Putamen (tissue), 1 donor: ENCODE data around the gene PID1.

Source experiments
- DNase-seq: peaks from one replicate; pipeline ENCODE4 v3.0.0-alpha.2; 2016; ENCODE audit warnings: low spot score

Gene PID1

DNA sequence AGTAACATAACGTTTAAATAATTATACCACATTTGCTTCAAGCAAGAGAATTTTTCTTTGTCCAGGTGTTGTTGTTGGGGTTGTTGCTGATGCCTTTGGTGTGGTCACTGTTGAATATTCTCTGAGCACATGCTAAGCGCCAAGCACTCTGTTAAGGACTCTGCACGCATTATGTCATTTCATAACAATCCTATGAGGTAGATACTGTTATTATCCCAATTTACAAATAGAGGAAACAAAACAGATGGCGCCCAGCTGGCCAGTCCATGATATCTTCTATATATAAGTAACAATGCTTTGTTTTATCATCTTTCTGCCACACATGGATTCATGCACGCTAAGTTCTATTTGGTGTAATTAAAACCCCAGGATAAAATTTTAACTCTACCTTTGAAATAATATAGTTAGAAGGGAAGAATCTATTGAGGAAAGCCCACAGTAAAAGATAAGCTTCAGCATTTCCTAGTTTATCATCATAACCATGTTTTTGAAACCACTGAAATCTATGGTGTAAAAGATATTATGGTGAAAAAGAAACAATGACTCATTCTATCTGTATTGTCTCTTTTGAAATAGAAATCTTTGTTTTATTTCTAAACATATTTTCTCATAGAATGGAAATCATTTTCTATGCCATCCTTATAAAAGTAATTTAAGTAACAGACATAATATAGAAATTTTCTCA, 199.7 kb downstream of the PID1 start:
- no peak for DNase-seq

GRCh38 chr2:229066121-229066715, 204.9 kb downstream of the PID1 start:
- no peak for DNase-seq

DNA sequence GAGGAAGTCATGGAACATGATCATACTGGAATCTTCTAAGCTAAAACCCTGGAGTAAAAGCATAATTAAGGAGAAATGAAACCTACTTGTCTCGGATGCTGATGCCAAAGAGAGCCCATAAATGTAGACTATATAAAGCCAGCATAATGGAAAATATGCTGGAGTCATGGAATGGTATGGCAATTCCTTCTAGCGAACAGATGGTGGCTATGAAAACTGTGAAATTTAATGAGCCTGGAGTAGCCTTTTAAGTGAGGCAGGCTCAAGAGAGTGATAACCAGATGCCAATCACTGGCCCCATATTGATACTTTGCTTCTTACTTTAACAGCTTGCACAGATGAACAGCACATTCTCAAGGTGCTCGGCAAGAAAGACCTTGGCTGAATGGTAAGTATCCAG, 206.3 kb downstream of the PID1 start:
- DNase-seq: no peak

GRCh38 chr2:229060147-229060546, 210.9 kb downstream of the PID1 start:
- DNase-seq: no peak

DNA sequence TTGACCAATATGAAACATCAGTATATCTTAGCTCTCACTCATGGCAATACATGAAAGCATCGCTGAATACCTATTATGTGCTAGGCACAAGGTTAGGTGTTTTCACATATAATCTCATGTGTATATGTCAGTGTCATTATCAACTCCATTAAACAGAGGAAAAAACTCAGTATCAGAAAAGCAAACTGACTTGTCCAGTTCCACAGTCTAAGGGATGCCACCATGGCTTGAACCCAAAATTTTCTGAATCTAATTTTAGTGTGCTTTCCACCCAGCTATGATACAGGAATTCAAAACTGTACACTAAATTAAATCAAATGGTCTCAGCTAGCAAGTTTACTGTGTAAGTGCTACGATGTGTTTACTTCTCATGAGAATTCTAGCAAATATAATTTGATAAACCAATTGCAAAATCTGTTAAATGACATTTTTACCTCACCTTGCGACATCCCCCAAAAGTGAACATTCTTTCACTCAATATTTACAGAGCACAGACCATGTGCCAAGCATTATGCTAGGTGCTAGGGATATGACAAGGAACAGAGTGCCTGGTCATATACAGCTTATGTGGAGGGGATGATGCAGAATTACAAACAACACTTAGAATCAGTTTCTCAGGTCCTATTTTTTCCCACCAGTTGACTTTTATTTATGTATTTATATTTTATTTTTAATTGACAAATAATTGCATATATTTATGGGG, 211.6 kb downstream of the PID1 start:
- DNase-seq: no peak

- DNase-seq: no peak
These were observed 213.0 kb downstream of the PID1 start for GRCh38 chr2:229057976-229058553.

DNA sequence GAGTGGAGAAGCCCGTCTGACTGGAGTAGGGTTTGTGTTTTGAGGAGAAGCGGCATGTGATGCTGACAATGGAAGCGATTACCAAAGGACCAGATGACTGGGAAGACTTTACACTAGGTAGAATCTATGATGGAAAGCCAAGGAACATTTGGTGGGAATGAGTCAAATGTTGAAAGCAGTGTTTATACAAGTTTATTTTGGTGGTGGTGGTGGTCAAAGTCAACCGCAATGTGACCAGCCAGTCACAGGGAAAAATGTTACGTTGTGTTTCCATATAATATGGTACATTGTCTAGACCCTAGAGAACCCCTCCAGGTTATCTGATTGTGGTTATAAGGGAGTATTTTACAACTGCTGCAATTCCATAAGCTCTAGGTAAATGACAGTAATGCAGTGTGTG, 216.8 kb downstream of the PID1 start:
- no peak for DNase-seq

GRCh38 chr2:229051798-229052197, 219.3 kb downstream of the PID1 start:
- no peak for DNase-seq

DNA sequence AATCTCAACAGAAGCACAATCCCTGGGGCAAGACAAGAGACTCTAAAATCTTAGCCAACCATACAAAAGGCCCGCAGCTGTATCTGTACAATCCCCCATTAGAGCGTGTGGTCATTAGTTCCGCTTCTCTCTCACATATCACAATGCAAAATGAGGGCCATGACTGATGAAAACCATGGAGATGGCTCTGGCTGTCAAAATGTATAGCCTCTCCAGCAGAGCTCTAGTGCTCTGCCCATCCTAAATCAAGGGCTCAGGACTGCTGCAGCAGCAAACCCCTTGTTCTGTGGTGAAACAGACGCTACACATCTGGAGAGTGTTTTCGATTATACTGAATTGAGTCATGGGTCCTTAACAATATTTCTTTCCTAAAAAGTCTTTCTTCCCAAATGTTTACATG, 221.0 kb downstream of the PID1 start:
- no peak for DNase-seq

DNA sequence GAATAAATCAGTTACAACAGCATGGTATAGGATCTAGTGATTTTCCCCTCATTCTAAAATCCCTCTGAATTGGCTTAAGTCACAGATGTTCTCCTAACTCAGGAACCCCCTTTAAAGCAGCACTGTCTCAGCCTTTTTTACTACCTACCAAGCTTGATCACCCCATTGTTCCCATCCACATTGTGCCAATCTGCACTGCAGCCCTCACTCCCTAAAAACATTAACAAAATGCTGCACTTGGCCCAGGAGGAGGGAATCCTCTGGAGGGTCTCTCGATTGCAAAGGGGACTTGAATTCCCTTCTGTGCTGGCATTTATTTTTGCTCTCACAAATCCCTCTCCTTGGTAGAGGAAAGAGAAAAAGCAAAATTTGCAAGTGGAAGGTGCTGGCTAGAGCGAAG, 223.0 kb downstream of the PID1 start:
- no peak for DNase-seq

DNA sequence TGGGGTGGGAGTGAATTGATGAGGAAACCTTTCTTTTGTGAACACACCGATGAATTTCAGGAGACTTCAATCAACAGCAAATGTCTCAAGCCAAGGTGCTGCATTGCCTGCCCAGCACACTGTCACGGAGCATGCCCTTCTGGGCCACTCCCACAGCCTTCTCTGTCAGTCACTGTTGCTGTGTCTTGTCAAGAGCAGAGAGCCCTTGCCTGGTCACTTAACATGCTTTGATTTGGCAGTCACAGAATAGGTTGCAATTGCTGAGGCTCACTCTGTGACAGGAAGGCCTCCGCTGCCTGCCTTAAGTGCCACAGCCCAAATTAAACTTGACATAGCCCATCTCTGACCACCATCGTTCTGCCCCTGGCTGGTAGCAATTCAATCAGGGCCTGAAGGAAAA, 225.4 kb downstream of the PID1 start:
- DNase-seq: no peak

- no peak for DNase-seq
These were observed 226.5 kb downstream of the PID1 start for GRCh38 chr2:229044581-229044980.

- no peak for DNase-seq
These were observed 227.4 kb downstream of the PID1 start for GRCh38 chr2:229043681-229044080.

DNA sequence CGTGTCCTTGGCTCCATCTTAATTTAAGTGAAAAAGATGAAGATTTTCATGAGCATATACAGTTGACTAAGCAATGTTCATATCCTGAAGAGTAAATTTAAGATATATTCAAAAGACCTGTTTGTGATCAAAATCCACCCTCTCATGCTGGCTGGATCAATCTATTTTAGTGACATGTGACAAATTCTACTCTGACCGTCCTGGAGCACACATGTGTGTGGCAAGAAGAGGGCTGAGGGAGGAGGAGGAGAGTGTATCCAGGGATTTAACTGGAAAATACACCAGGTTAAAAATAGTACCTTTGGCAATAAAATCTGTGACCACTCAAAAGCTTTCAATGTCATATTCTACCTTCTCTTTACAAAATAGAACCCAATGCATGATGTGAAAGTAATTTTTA, 228.7 kb downstream of the PID1 start:
- DNase-seq: no peak

- DNase-seq: no peak
These were observed 229.4 kb downstream of the PID1 start for GRCh38 chr2:229041691-229042090.

DNA sequence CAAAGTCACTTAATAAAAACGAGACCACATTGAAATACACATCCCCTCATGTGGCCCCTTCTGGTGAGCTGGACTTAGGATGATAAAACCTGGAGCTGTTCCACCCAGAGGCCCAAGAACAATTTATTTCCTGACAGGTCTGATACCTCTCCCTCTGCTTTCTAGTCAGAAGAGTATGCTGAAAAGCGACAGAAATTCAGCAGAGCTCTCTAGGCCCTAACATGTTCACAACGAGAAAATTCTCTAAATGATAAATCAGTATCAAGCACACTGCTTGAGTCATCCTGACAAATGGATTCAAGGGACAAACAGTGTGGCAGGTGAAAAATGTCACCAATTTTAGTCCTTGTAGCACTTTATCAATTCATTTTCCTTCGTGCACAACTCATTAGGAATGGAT, 233.5 kb downstream of the PID1 start:
- DNase-seq: no peak

GRCh38 chr2:229033816-229034215, 237.3 kb downstream of the PID1 start:
- no peak for DNase-seq

DNA sequence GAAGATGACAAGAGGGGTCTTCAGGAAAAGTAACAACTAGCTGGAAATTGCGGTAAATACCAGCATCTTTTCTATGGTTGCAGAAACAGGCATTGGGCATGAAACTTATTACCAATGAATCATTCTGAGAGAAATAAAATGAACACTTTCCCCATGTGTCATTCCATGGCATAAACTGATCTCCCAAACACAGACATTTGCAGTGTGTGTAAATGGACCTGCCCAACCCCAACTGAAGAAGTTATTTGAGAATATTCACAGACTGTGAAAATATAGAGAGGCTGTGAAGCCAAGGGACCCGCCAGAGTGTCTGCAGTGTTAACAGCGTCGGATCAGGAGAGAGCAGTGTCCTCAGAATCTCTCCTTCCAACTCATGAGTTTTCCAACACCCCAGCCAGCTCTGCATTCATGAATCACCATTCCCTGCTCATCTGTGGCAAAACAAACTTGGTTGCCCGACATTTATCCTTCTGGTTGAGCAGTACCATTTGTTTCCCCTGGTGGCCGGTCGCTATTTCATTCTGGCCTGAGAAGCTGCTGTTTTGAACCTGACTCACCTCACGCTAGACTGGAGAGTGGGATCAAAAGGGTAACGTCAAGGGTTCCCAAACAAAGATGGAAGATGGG, 238.4 kb downstream of the PID1 start:
- DNase-seq: no peak

GRCh38 chr2:229027353-229028105, 243.6 kb downstream of the PID1 start:
- DNase-seq: no peak

DNA sequence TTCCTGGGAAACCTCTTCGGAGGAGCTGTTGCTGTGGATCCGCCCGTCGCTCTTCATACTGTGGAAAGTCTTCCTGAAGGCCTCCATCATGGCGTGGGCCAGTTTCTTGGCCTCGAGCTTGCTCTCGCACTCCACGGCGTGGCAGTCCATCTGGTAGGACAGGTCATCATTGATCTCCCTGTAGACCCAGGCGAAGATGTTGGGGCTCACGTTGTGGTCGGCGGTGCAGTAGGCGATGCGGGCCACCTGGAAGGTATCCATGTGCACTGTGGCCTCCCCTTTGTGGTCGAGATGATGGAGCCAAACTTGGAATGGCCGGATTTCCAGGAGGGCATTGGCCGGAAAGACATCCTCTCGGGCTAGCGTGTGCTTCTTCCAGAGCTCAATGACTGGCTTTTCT, 245.4 kb downstream of the PID1 start:
- DNase-seq: no peak

- no peak for DNase-seq
These were observed 248.4 kb downstream of the PID1 start for GRCh38 chr2:229022652-229023051.

- no peak for DNase-seq
These were observed 249.0 kb downstream of the PID1 start for GRCh38 chr2:229022071-229022470.
